Upper lobe of left lung (tissue), 6 donors: Measurements from ENCODE around the gene WDR17. TPM values are rescaled to one million over a fixed set of nuclear protein-coding genes. Genes with fewer than 3 reads are reported as not detected.

Experiments
- ATAC-seq, 2 donors: fragments of 200-7000 bp; cut with Tn5 transposase; one replicate each; pipeline ENCODE4 v1.9.1; 2022; ENCODE audit warnings: mild to moderate bottlenecking in 2 of 2, moderate library complexity in 2 of 2; ENCODE audit not compliant: low FRiP score in 2 of 2
- DNase-seq, 2 donors: peaks; one replicate each; pipeline ENCODE4 v3.0.0-alpha.2; 2019 to 2020
- H3K27ac ChIP-seq, 4 donors: fragments of 200-600 bp; sonication (generic); one replicate each; pipeline ENCODE4 v1.5.1; 2016 to 2019
- H3K27me3 ChIP-seq, 4 donors: fragments of 200-600 bp; sonication (generic); one replicate each; pipeline ENCODE4 v1.5.1; 2017 to 2019
- H3K36me3 ChIP-seq, 4 donors: fragments of 200-600 bp; sonication (generic); one replicate each; pipeline ENCODE4 v1.5.1; 2016 to 2019
- H3K4me1 ChIP-seq, 4 donors: fragments of 200-600 bp; sonication (generic); one replicate each; pipeline ENCODE4 v1.5.1; 2018 to 2019
- H3K4me3 ChIP-seq, 4 donors: fragments of 200-600 bp; sonication (generic); one replicate each; pipeline ENCODE4 v1.5.1; 2017 to 2019; ENCODE audit warnings: mild to moderate bottlenecking in 2 of 4, moderate library complexity in 1 of 4
- H3K9me3 ChIP-seq, 4 donors: fragments of 200-600 bp; sonication (generic); one replicate each; pipeline ENCODE4 v1.5.1; 2018 to 2019
- EP300 ChIP-seq, 4 donors: sonication (generic); formaldehyde crosslinking; IDR thresholded peaks; one replicate each; pipeline ENCODE4 v1.5.1; 2017; ENCODE audit warnings: antibody characterized with exemption in 4 of 4, control low read depth in 2 of 4
- POLR2A ChIP-seq, 4 donors: fragments of 450-650 bp; IDR thresholded peaks; one replicate each; pipeline ENCODE4 v1.5.1; 2016 to 2017; ENCODE audit warnings: antibody characterized with exemption in 4 of 4, mild to moderate bottlenecking in 2 of 4
- POLR2AphosphoS5 ChIP-seq, 2 donors: sonication (generic); formaldehyde crosslinking; IDR thresholded peaks; one replicate each; pipeline ENCODE4 v1.5.1; 2017; ENCODE audit warnings: antibody characterized with exemption in 2 of 2
- WGBS, 2 donors: methylation state at CpG; one replicate each; pipeline ENCODE4 v1.1.5; 2017 to 2018; 5-methylcytosine and 5-hydroxymethylcytosine counted together
- total RNA-seq, 6 donors: library from RNA; depleted of rRNA in 4 of 6; stranded (reverse); fragments of >200 nt in 4 of 6; gene quantifications; one replicate each; pipeline versions ENCODE4 v1.1.0 to v1.2.1, GENCODE V29; 2016 to 2021
- TF ChIP-seq, protein P1 (sequence below), 6 experiments: fragments of 450-650 bp in 4 of 6; fragments of 200-600 bp in 2 of 6; sonication (generic) in 2 of 6; IDR thresholded peaks; one replicate each; pipeline ENCODE4 v1.5.1; 2016 to 2019; ENCODE audit warnings: antibody characterized with exemption in 6 of 6
- donor health status: DM: no; HTN: no; CAD: no; lungs with moderate emphysema.
- donor health status: DM: no; HTN: yes; CAD: no; lungs with severe emphysema.

The WDR17 gene
- total RNA-seq, 6 donors from 2014 or later: 2.8 to 8.5 (median 3.5) TPM

DNA sequence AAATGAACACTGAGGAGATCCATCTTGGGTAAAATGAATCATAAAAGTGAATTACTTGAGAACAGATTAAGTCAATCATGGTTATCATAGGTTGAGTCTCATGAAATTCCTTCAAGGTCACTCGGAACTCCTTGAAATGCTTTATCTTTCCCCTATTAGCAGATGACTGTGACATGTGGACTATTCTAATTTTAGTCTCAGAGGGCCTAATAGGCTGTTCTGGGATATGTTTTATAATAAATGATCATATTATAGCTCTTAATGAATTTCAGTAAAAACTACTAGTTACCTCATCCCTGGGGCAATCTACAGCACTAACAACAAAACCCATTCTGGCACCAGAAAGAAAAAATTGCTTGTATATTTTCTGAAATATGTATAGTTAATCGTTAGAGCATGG, 85.1 kb downstream of the WDR17 start:
- no peak overlapping the region for H3K4me3 ChIP-seq
- no peaks in the 10 kb centered on the region for H3K27me3 ChIP-seq
- no peaks in the 10 kb centered on the region for H3K36me3 ChIP-seq
- DNase-seq: no peak
- no peak overlapping the region for H3K27ac ChIP-seq
- TF ChIP-seq POLR2AphosphoS5 (IDR thresholded peaks at IDR 0.05): no peak
- no peak for TF ChIP-seq POLR2A (IDR thresholded peaks at IDR 0.05)
- TF ChIP-seq EP300 (IDR thresholded peaks at IDR 0.05): no peak
- TF ChIP-seq, protein P1, sequence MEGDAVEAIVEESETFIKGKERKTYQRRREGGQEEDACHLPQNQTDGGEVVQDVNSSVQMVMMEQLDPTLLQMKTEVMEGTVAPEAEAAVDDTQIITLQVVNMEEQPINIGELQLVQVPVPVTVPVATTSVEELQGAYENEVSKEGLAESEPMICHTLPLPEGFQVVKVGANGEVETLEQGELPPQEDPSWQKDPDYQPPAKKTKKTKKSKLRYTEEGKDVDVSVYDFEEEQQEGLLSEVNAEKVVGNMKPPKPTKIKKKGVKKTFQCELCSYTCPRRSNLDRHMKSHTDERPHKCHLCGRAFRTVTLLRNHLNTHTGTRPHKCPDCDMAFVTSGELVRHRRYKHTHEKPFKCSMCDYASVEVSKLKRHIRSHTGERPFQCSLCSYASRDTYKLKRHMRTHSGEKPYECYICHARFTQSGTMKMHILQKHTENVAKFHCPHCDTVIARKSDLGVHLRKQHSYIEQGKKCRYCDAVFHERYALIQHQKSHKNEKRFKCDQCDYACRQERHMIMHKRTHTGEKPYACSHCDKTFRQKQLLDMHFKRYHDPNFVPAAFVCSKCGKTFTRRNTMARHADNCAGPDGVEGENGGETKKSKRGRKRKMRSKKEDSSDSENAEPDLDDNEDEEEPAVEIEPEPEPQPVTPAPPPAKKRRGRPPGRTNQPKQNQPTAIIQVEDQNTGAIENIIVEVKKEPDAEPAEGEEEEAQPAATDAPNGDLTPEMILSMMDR (IDR thresholded peaks at IDR 0.05): no peak
- no peak for ATAC-seq
- no peaks in the 10 kb centered on the region for H3K9me3 ChIP-seq
- WGBS, 2 donors: 79 to 85% methylated on average over 2 of the region's 2 CpGs
- H3K4me1 ChIP-seq: no peaks in the 10 kb centered on the region

DNA sequence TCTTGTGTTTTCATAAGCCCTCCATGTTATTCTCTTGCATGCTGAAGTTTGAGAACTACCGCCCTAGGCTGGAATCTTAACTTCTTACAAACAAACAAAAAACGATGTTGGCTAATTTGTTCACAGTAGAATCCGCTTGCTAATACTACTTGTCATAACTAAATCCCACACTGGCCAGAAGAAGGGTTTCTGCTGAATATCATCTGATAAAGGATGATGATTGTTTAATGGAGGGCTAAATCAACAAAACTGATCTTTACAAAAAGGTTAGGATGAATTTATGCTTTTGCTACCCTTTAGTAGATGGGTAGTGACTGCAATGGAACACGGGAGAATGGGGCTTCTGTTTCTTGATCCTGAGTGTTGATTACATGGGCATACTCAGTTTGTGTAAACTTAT, 87.5 kb downstream of the WDR17 start:
- Histone ChIP-seq H3K27me3 (no peaks in the 10 kb centered on the region), H3K36me3 (no peaks in the 10 kb centered on the region), H3K4me1 (no peaks in the 10 kb centered on the region), H3K4me3 (no peak overlapping the region), H3K27ac (no peak overlapping the region), H3K9me3 (no peaks in the 10 kb centered on the region)
- ATAC-seq: no peak
- DNase-seq: no peak
- TF ChIP-seq, protein P1 (IDR thresholded peaks at IDR 0.05): no peak
- 85 to 87% methylated on average over 4 of the region's 4 CpGs for WGBS, 2 donors

DNA sequence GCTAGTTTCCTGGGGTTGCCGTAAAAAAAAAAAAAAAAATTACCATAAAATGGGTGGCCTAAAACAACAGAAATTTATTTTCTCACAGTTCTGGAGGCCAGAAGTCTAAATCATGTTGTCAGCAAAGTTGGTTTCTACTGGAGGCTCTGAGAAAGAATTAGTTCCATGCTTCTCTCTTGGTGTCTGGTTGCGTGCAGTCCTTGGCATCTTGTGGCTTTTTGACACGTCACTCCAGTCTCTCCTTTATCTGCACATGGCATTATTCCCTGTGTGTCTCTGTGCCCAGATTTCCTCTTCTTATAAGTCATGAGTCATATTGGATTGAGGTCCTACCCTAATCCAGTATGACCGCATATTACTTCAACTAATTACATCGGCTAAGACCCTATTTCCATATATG, 91.0 kb downstream of the WDR17 start:
- Histone ChIP-seq H3K4me3 (no peak overlapping the region), H3K27me3 (no peaks in the 10 kb centered on the region), H3K36me3 (no peaks in the 10 kb centered on the region), H3K27ac (no peak overlapping the region), H3K4me1 (no peaks in the 10 kb centered on the region), H3K9me3 (no peaks in the 10 kb centered on the region)
- no peak for ATAC-seq
- 91 to 95% methylated on average over 5 of the region's 5 CpGs for WGBS, 2 donors
- TF ChIP-seq POLR2A (IDR thresholded peaks at IDR 0.05): no peak
- no peak for TF ChIP-seq POLR2AphosphoS5 (IDR thresholded peaks at IDR 0.05)
- DNase-seq: no peak

DNA sequence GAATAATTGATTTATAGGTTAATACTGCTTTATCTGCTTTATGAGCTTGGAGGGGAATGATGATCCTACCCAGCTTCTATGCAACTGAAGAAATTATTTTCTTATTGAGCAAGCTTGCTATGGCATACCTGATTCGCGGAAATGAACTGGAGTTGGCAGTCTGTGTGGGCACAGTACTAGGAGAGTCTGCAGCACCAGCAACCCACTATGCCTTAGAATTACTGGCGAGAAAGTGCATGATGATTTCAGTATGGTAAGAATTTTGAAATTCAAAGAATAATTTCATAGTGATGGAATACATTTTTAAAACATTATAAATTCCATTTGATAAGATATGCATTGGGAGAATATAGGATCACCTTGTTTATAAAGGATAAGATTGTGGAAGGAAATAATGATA, 97.4 kb downstream of the WDR17 start:
- no peaks in the 10 kb centered on the region for H3K4me1 ChIP-seq
- no peak overlapping the region for H3K4me3 ChIP-seq
- DNase-seq: no peak
- 92 to 96% methylated on average over 3 of the region's 3 CpGs for WGBS, 2 donors
- H3K27ac ChIP-seq: no peak overlapping the region
- ATAC-seq: no peak
- H3K27me3 ChIP-seq: no peaks in the 10 kb centered on the region
- TF ChIP-seq EP300 (IDR thresholded peaks at IDR 0.05) (no peak), POLR2AphosphoS5 (IDR thresholded peaks at IDR 0.05) (no peak), POLR2A (IDR thresholded peaks at IDR 0.05) (no peak)
- TF ChIP-seq, protein P1 (IDR thresholded peaks at IDR 0.05): no peak
- no peaks in the 10 kb centered on the region for H3K9me3 ChIP-seq
- no peaks in the 10 kb centered on the region for H3K36me3 ChIP-seq

DNA sequence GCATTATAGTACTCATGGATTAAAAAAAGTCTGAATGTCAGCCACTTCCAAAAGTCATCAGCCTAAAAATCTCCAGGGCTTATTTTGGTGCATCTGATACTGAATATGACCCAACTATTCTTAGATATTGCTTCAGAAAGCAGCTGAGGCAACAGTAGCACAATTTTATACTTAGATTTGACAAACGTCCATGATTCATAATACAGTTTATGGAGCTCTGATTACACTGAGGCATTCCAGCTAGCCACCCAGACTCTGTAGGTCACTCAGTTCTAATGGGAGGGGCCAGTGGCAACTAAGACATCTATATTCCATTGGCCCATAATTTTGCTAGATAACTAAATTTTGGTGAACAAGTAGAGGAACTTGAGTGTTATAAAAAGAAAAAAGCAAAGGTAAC, 119.4 kb downstream of the WDR17 start:
- TF ChIP-seq EP300 (IDR thresholded peaks at IDR 0.05) (no peak), POLR2AphosphoS5 (IDR thresholded peaks at IDR 0.05) (no peak), POLR2A (IDR thresholded peaks at IDR 0.05) (no peak)
- TF ChIP-seq, protein P1 (IDR thresholded peaks at IDR 0.05): no peak
- 55 to 70% methylated on average over 1 of the region's 1 CpG for WGBS, 2 donors
- H3K27me3 ChIP-seq: no peaks in the 10 kb centered on the region
- H3K36me3 ChIP-seq: no peaks in the 10 kb centered on the region
- no peaks in the 10 kb centered on the region for H3K4me1 ChIP-seq
- no peaks in the 10 kb centered on the region for H3K9me3 ChIP-seq
- H3K27ac ChIP-seq: no peak overlapping the region
- ATAC-seq: no peak
- no peak for DNase-seq
- no peak overlapping the region for H3K4me3 ChIP-seq
